Activated CD4-positive, alpha-beta memory T cell treated with anti-CD3 and anti-CD28 coated beads for 36 hours (primary cell): Measurements from ENCODE around the gene MYO5B. TPM values are rescaled to one million over a fixed set of nuclear protein-coding genes. Genes with fewer than 3 reads are reported as not detected.

Source experiments
- CTCF ChIA-PET: fragments of 350-600 bp; sonication (Branson Sonifier 250); formaldehyde crosslinking; loops from one replicate; lab custom pipeline; 2021; ENCODE audit warnings: antibody characterized with exemption, inconsistent platforms; lab: Charles Lee
- POLR2A ChIA-PET: fragments of 350-600 bp; sonication (Branson Sonifier 250); formaldehyde crosslinking; loops from one replicate; lab custom pipeline; 2021; ENCODE audit warnings: antibody characterized with exemption; lab: Charles Lee
- DNase-seq: peaks from one replicate; pipeline ENCODE4 v3.0.0-alpha.2; 2020
- H3K27ac Mint-ChIP-seq: one replicate; pipeline ENCODE4 v1.8.0; 2021; ENCODE audit warnings: mixed read lengths
- H3K27me3 Mint-ChIP-seq: one replicate; pipeline ENCODE4 v1.8.0; 2021; ENCODE audit warnings: mixed read lengths
- H3K36me3 Mint-ChIP-seq: one replicate; pipeline ENCODE4 v1.8.0; 2021; ENCODE audit warnings: mixed read lengths
- H3K4me1 Mint-ChIP-seq: one replicate; pipeline ENCODE4 v1.8.0; 2021; ENCODE audit warnings: low read depth, mixed read lengths
- H3K4me3 Mint-ChIP-seq: one replicate; pipeline ENCODE4 v1.8.0; 2021; ENCODE audit warnings: mild to moderate bottlenecking, mixed read lengths
- H3K9me3 Mint-ChIP-seq: one replicate; pipeline ENCODE4 v1.8.0; 2021; ENCODE audit warnings: mixed read lengths
- intact Hi-C: fragments of 100-400 bp; cut with micrococcal nuclease; formaldehyde crosslinking; loops from one replicate; pipeline ENCODE4 v1.15.1; 2023
- total RNA-seq, 2 experiments: library from RNA; stranded (reverse); gene quantifications; one replicate each; pipeline ENCODE4 v1.2.3, GENCODE V29; 2021

Gene MYO5B
- total RNA-seq, 2 experiments from 2014 or later, result 0.02 to 0.21 TPM

DNA sequence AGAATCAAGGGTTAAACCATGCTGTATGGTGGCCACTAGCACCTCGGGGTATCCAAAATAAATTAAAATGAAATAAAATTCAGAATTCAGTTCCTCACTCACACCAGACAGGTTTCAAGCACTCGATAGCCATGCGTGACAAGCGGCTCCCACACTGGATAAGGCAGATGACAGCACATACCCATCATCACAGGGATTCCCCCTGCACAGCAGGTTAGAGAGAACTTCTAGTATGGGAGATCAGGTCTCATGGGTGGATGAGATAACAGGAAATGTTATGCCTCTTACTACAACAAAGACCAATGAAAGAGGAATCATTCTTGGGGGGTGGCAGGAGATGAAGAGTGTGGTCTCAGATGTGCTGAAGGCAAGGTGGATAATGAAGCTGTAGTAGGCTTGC is 259.7 kb downstream of the MYO5B start:
- Mint-ChIP-seq H3K27me3 (peaks cover 5% of the 10 kb centered on the region), H3K4me3 (no peak overlapping the region), H3K9me3 (no peaks in the 10 kb centered on the region), H3K4me1 (no peaks in the 10 kb centered on the region), H3K27ac (no peak overlapping the region), H3K36me3 (no peaks in the 10 kb centered on the region)
- ChIA-PET CTCF (no interaction called here), POLR2A (no interaction called here)
- intact Hi-C loops, result no loop called here
- DNase-seq, result no peak

DNA sequence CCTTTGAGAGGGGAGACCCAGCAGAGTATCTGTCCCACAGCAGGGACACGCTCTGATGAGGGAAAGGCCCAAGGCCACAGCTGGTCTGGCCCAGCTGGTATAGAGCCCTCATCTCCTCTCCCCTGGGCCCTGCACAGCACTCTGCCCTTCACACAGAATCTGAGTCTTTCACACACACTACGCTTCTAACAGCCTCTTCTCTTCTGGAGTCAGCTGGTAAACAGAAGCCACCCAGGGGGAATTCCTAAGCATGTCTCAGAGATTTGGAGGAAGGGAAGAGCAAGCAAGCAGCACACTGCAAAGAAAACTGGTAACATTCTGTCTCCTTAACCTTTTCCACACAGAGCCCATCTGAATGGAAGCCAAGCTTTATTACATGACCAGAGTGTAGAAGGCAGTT is 260.5 kb downstream of the MYO5B start:
- no peaks in the 10 kb centered on the region for H3K4me1 Mint-ChIP-seq
- no peak overlapping the region for H3K4me3 Mint-ChIP-seq
- intact Hi-C loops, result no loop called here
- H3K36me3 Mint-ChIP-seq, result no peaks in the 10 kb centered on the region
- H3K27ac Mint-ChIP-seq, result no peak overlapping the region
- no peak for DNase-seq
- ChIA-PET POLR2A (no interaction called here), CTCF (no interaction called here)
- no peaks in the 10 kb centered on the region for H3K9me3 Mint-ChIP-seq
- peaks cover 5% of the 10 kb centered on the region for H3K27me3 Mint-ChIP-seq

DNA sequence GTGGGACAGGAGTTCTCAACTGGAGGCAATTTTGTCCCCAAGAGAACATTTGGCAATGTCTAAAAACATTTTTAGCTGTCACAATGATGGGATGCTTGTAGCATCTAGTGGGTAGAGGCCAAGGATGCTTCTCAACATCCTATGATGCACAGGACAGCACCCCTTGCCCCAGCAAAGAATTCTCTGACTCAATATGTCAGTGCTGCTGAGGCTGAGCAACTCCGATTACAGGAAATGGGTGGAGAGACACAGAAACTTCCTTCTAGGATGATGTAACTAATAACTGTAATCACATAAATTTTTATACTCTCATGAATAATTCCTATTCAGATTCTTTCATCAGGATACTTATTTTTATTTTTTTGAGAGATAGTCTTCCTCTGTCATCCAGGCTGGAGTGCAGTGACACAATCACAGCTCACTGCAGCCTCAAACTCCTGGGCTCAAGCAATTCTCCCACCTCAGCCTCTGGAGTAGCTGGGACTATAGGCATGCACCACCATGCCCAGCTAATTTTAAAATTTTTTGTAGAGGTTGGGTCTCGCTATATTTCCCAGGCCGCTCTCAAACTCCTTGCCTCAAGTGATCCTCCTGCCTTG is 261.3 kb downstream of the MYO5B start:
- H3K27me3 Mint-ChIP-seq, result peaks cover 5% of the 10 kb centered on the region
- CTCF ChIA-PET, result no interaction called here
- POLR2A ChIA-PET, result no interaction called here
- H3K4me1 Mint-ChIP-seq, result no peaks in the 10 kb centered on the region
- no peaks in the 10 kb centered on the region for H3K9me3 Mint-ChIP-seq
- DNase-seq, result no peak
- H3K27ac Mint-ChIP-seq, result no peak overlapping the region
- intact Hi-C loops, result no loop called here
- no peaks in the 10 kb centered on the region for H3K36me3 Mint-ChIP-seq
- no peak overlapping the region for H3K4me3 Mint-ChIP-seq

DNA sequence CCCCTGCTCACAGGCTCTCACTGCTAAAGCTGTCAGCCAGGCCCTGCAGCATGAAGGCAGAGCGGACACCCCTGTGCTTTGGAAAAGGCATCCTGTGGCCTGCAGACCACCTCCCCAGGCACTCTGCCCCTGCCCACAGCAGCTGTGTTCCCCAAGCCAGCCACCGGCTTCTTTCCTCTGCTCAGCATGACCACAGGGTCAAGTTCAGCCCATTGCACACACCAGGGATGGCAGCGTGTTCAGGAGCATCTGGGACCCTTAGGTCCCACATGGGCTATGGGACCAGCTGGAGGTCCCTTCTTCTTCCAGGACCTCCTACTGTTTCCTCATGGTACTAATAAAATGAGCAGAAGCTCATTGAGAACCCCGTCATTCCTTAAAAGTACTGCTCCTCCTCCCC is 263.2 kb downstream of the MYO5B start:
- no peak overlapping the region for H3K4me3 Mint-ChIP-seq
- H3K4me1 Mint-ChIP-seq, result no peaks in the 10 kb centered on the region
- intact Hi-C loops, result no loop called here
- CTCF ChIA-PET, result no interaction called here
- DNase-seq, result no peak
- H3K9me3 Mint-ChIP-seq, result no peaks in the 10 kb centered on the region
- POLR2A ChIA-PET, result no interaction called here
- no peaks in the 10 kb centered on the region for H3K36me3 Mint-ChIP-seq
- H3K27ac Mint-ChIP-seq, result no peak overlapping the region
- peaks cover 11% of the 10 kb centered on the region for H3K27me3 Mint-ChIP-seq

DNA sequence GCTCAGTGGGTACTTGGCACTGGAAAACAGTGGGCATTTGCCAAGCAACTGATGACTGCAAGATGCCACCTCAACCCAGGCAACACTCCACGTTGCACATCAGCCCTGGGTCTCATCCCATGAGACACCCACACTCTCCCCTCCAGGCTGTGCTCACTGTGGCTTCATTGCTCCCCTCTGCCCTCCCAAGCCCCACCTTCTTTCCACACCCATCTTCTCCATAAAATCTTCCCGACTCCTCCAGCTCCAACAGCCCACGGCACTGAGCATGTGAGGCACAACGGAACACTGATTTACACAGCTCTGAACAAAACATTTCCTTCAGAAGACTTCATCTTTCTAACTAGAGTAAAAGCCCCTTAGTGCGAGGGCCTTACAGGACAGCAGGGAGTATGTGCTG is 263.8 kb downstream of the MYO5B start:
- ChIA-PET POLR2A (no interaction called here), CTCF (no interaction called here)
- Mint-ChIP-seq H3K27me3 (peaks cover 13% of the 10 kb centered on the region), H3K9me3 (no peaks in the 10 kb centered on the region), H3K27ac (no peak overlapping the region), H3K36me3 (no peaks in the 10 kb centered on the region), H3K4me3 (no peak overlapping the region), H3K4me1 (no peaks in the 10 kb centered on the region)
- intact Hi-C loops, result no loop called here
- DNase-seq, result no peak

DNA sequence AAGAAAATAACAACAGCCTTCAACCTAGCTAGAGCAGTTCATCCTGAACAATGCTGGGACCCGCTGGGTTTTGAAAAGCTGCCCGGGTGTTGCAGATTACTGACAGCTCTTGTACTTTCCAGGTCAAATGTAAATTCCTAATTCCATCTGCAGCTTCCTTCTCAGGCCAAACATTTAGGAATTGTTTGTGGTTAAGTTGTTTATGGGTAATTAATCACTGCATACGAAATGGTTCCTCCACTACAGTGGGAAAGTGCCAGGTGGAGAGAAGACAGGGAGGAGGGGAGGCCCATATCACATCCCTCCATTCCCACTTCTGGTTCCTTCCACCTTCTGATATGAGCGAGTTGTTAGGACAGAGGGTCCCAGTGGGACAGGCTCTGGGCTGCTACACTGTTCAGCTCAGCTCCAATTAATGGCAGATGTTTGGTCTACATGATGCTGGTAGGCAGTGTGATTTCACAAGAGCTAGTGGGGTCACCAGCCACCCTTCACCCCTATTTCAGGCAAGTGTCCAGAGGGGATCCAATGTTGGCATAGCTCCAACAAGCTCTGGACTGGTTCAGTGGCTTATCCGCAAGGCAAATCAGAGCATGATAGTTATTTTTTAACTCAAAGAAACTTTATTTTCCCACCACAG is 268.7 kb downstream of the MYO5B start:
- Mint-ChIP-seq H3K4me1 (no peaks in the 10 kb centered on the region), H3K4me3 (no peak overlapping the region), H3K9me3 (peaks cover 3% of the 10 kb centered on the region), H3K27me3 (peaks cover 19% of the 10 kb centered on the region), H3K27ac (no peak overlapping the region), H3K36me3 (no peaks in the 10 kb centered on the region)
- intact Hi-C loops, result no loop called here
- POLR2A ChIA-PET, result no interaction called here
- CTCF ChIA-PET, result interaction anchor here (0.8 kb wide), 1 partner anchor 68 kb away, joined by 4 read pairs; no protein-coding TSS in a partner anchor
- no peak for DNase-seq

- Mint-ChIP-seq H3K4me3 (no peak overlapping the region), H3K27me3 (peaks cover 30% of the 10 kb centered on the region), H3K27ac (no peak overlapping the region), H3K36me3 (no peaks in the 10 kb centered on the region), H3K9me3 (peaks cover 3% of the 10 kb centered on the region), H3K4me1 (no peaks in the 10 kb centered on the region)
- intact Hi-C loops, result no loop called here
- DNase-seq, result no peak
- CTCF ChIA-PET, result no interaction called here
- POLR2A ChIA-PET, result no interaction called here
Observed at GRCh38 chr18:49924293-49924983, 270.5 kb downstream of the MYO5B start.

DNA sequence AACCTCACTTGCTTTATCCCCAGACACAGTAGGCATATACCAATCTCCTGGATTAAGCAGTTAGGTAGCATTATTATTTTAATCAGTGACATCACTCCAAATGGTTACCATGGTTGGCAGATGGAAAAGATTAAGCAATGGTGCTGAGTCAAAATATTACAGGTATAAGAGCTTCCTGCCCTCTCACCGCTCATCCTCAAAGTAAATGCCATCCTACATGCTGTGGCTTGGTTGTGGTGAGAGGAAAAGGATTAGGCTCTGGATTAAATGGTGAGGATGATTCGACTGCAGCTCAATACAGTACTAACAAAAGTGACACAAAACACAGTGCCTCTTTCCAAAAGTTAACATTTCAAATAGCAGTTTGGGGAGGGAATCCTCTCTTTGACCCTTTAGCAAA is 272.7 kb downstream of the MYO5B start:
- intact Hi-C loops, result no loop called here
- ChIA-PET POLR2A (no interaction called here), CTCF (no interaction called here)
- Mint-ChIP-seq H3K27me3 (peaks cover 38% of the 10 kb centered on the region), H3K36me3 (no peaks in the 10 kb centered on the region), H3K9me3 (peaks cover 3% of the 10 kb centered on the region), H3K27ac (no peak overlapping the region), H3K4me1 (no peaks in the 10 kb centered on the region), H3K4me3 (no peak overlapping the region)
- DNase-seq, result no peak

DNA sequence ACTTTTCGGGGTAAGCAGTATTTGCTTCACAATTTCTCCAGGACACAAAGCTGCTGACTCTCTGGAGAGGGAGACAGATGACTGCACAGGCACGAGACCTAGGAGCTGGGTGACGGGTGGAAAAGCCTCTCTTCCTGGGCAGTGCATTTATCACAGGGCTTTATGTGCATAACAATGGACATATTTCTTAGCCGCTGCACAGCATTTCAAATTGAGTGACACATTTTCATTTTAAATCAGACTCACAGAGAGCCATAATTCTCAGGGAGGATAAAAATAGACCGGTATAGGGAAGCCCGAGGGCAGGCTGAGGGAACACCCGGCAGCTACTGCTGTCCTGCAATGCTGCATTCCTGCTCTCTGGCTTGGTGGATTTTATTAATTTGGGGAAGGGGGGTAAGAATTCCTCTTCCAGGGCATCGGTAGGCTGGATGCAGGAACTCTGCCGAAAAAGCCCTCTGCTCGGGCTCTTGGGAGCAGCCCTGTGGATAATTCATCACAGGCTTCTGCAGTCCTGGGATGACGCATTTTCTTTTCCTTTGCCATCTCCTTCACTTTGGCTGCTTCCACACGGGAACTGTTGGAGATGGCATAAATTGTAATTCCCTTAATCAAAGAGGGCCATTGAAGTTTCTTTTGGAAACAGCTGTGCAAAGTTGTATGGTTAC is 273.5 kb downstream of the MYO5B start:
- Mint-ChIP-seq H3K27ac (no peak overlapping the region), H3K36me3 (no peaks in the 10 kb centered on the region), H3K27me3 (peaks cover 36% of the 10 kb centered on the region), H3K4me3 (no peak overlapping the region), H3K9me3 (peaks cover 3% of the 10 kb centered on the region), H3K4me1 (no peaks in the 10 kb centered on the region)
- POLR2A ChIA-PET, result no interaction called here
- CTCF ChIA-PET, result no interaction called here
- no peak for DNase-seq
- intact Hi-C loops, result no loop called here

DNA sequence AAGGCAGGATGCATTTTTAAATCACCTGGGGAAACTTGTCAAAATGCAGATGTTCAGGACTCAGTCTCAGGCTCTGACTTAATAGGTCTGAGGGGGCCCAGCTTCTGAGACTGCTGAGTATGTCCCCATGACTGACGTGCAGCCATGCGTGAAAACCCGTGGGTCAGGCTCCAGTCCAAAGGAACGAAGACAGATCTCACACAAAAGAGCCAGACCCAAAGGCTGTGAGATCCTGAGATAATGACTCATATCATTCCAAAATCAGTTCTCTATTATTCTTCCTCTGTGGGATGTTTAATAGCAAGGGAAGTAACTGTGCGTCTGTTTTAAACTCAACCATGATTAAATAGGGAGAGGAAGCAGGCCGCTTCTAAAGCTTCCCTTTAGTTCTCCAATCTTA is 274.2 kb downstream of the MYO5B start:
- DNase-seq, result no peak
- Mint-ChIP-seq H3K9me3 (peaks cover 3% of the 10 kb centered on the region), H3K36me3 (no peaks in the 10 kb centered on the region), H3K4me3 (no peak overlapping the region), H3K27me3 (peaks cover 34% of the 10 kb centered on the region), H3K27ac (no peak overlapping the region), H3K4me1 (no peaks in the 10 kb centered on the region)
- CTCF ChIA-PET, result no interaction called here
- intact Hi-C loops, result no loop called here
- POLR2A ChIA-PET, result no interaction called here

GRCh38 chr18:49917742-49918141 is 277.2 kb downstream of the MYO5B start:
- peaks cover 34% of the 10 kb centered on the region for H3K27me3 Mint-ChIP-seq
- no peaks in the 10 kb centered on the region for H3K36me3 Mint-ChIP-seq
- CTCF ChIA-PET, result no interaction called here
- intact Hi-C loops, result no loop called here
- H3K4me3 Mint-ChIP-seq, result no peak overlapping the region
- no peak overlapping the region for H3K27ac Mint-ChIP-seq
- DNase-seq, result no peak
- H3K4me1 Mint-ChIP-seq, result no peaks in the 10 kb centered on the region
- POLR2A ChIA-PET, result no interaction called here
- H3K9me3 Mint-ChIP-seq, result no peaks in the 10 kb centered on the region

GRCh38 chr18:49915352-49915751 is 279.6 kb downstream of the MYO5B start:
- Mint-ChIP-seq H3K27me3 (peaks cover 24% of the 10 kb centered on the region), H3K36me3 (no peaks in the 10 kb centered on the region), H3K4me3 (no peak overlapping the region), H3K4me1 (no peaks in the 10 kb centered on the region), H3K27ac (no peak overlapping the region), H3K9me3 (peaks cover 5% of the 10 kb centered on the region)
- DNase-seq, result no peak
- ChIA-PET CTCF (no interaction called here), POLR2A (no interaction called here)
- intact Hi-C loops, result no loop called here
